GM12878 (cell line): Measurements from ENCODE around the gene FAR2. TPM values are rescaled to one million over a fixed set of nuclear protein-coding genes. Genes with fewer than 3 reads are reported as not detected.

Source experiments
- ATAC-seq: fragments of 200-7000 bp; cut with Tn5 transposase; 3 replicates; pipeline ENCODE4 v1.9.1; 2020; ENCODE audit warnings: mild to moderate bottlenecking, moderate library complexity
- BruUV-seq: library from RNA; stranded (reverse); fragments of 400-500 nt; replicated peaks from 2 replicates; lab custom pipeline; 2021; lab: Mats Ljungman, UMichigan
- CTCF ChIA-PET: fragments of 300-600 bp; sonication (Branson Sonifier 250); formaldehyde crosslinking; extraction: SDS; loops from one replicate; lab custom pipeline; 2021; ENCODE audit warnings: inconsistent platforms; lab: Yijun Ruan, JAX
- POLR2A ChIA-PET: fragments of 350-600 bp; formaldehyde crosslinking; extraction: SDS; loops from one replicate; lab custom pipeline; 2021; ENCODE audit warnings: inconsistent platforms; lab: Charles Lee
- RAD21 ChIA-PET: fragments of 300-600 bp; sonication (Branson Sonifier 250); formaldehyde crosslinking; loops from one replicate; lab custom pipeline; 2023; ENCODE audit warnings: antibody characterized with exemption; ENCODE audit not compliant: unreplicated experiment; lab: Charles Lee
- SMC1A ChIA-PET: fragments of 300-600 bp; sonication (Branson Sonifier 250); formaldehyde crosslinking; loops from one replicate; lab custom pipeline; 2023; ENCODE audit not compliant: unreplicated experiment, uncharacterized antibody; lab: Charles Lee
- DNase-seq: peaks from one replicate; pipeline ENCODE4 v3.0.0-alpha.2; 2011; ENCODE audit warnings: low read depth, low spot score
- FAIRE-seq: peaks from 3 replicates; lab custom pipeline; 2011; peaks lifted over from hg19 to GRCh38; lab: Jason Lieb, UNC
- H2AFZ ChIP-seq: 2 replicates; pipeline ENCODE4 v1.6.0; 2011; ENCODE audit warnings: low read depth, low read length, control low read depth; ENCODE audit not compliant: control insufficient read depth
- H3K27ac ChIP-seq: 2 replicates; pipeline ENCODE4 v1.5.1; 2011; ENCODE audit warnings: control low read depth; ENCODE audit not compliant: control insufficient read depth, insufficient read depth
- H3K27me3 ChIP-seq, 2 experiments: replicated peaks in 1 of 2; 2 replicates each; pipeline versions ENCODE4 v1.6.0 to v1.6.1; 2011; ENCODE audit warnings: low read length in 1 of 2; ENCODE audit not compliant: control insufficient read depth in 2 of 2, insufficient read depth in 2 of 2
- H3K36me3 ChIP-seq, 2 experiments: 2 replicates each; pipeline ENCODE4 v1.5.1; 2011; ENCODE audit warnings: low read length in 1 of 2; ENCODE audit not compliant: control insufficient read depth in 2 of 2, insufficient read depth in 2 of 2
- H3K4me1 ChIP-seq: 2 replicates; pipeline ENCODE4 v1.6.1; 2011; ENCODE audit warnings: mild to moderate bottlenecking, low read length, moderate library complexity, mixed read lengths; ENCODE audit not compliant: control insufficient read depth, insufficient read depth
- H3K4me2 ChIP-seq: 2 replicates; pipeline ENCODE4 v1.6.0; 2011; ENCODE audit warnings: control low read depth; ENCODE audit not compliant: control insufficient read depth, insufficient read depth
- H3K4me3 ChIP-seq: fragments of 200-600 bp; sonication (generic); 2 replicates; pipeline ENCODE4 v1.5.1; 2016
- H3K79me2 ChIP-seq: 2 replicates; pipeline ENCODE4 v1.6.0; 2011; ENCODE audit warnings: low read length; ENCODE audit not compliant: control insufficient read depth, insufficient read depth
- H3K9ac ChIP-seq: 2 replicates; pipeline ENCODE4 v1.8.0; 2011; ENCODE audit warnings: low read length, control low read depth, mixed read lengths; ENCODE audit not compliant: control insufficient read depth, insufficient read depth
- H3K9me3 ChIP-seq: replicated peaks from 3 replicates; pipeline ENCODE4 v1.5.1; 2011; ENCODE audit warnings: mild to moderate bottlenecking, low read length; ENCODE audit not compliant: control insufficient read depth, insufficient read depth
- H4K20me1 ChIP-seq: 2 replicates; pipeline ENCODE4 v1.6.0; 2011; ENCODE audit not compliant: control insufficient read depth, insufficient read depth
- CREM ChIP-seq: IDR thresholded peaks from 2 replicates; pipeline ENCODE4 v1.6.1; 2014; ENCODE audit warnings: antibody characterized with exemption, low read depth
- EP300 ChIP-seq, 2 experiments: fragments of 150-350 bp in 1 of 2; IDR thresholded peaks; 2 replicates each; pipeline ENCODE4 v1.6.1; 2011 to 2012; ENCODE audit warnings: low read depth in 2 of 2, low read length in 2 of 2, borderline replicate concordance in 1 of 2, improper control_type of control experiment in 1 of 2, inconsistent platforms in 1 of 2; ENCODE audit not compliant: control insufficient read depth in 1 of 2
- HCFC1 ChIP-seq: fragments of 150-350 bp; IDR thresholded peaks from 2 replicates; pipeline ENCODE4 v1.6.1; 2014; ENCODE audit warnings: low read length
- KDM1A ChIP-seq: fragments of 200-600 bp; sonication (generic); IDR thresholded peaks from 2 replicates; pipeline ENCODE4 v1.6.1; 2016; ENCODE audit warnings: borderline replicate concordance
- MXI1 ChIP-seq: fragments of 150-350 bp; IDR thresholded peaks from 2 replicates; pipeline ENCODE4 v1.6.1; 2011; ENCODE audit warnings: low read depth, mild to moderate bottlenecking, inconsistent platforms, low read length, improper control_type of control experiment
- NRF1 ChIP-seq: conservative IDR thresholded peaks from 2 replicates; pipeline ENCODE4 v1.6.1; 2011; ENCODE audit warnings: mild to moderate bottlenecking, low read depth, low read length, improper control_type of control experiment
- PAX5 ChIP-seq: IDR thresholded peaks from 2 replicates; pipeline ENCODE4 v1.6.1; 2011; ENCODE audit warnings: low read depth, low read length, borderline replicate concordance
- POLR2AphosphoS5 ChIP-seq: IDR thresholded peaks from 2 replicates; pipeline ENCODE4 v1.6.1; 2011; ENCODE audit warnings: mild to moderate bottlenecking, low read length, inconsistent platforms
- RBBP5 ChIP-seq: fragments of 200-600 bp; sonication (generic); conservative IDR thresholded peaks from 2 replicates; pipeline ENCODE4 v1.6.1; 2016
- TAF1 ChIP-seq: IDR thresholded peaks from 2 replicates; pipeline ENCODE4 v1.6.1; 2011; ENCODE audit warnings: mild to moderate bottlenecking, low read depth, low read length, borderline replicate concordance
- TBL1XR1 ChIP-seq: IDR thresholded peaks from 2 replicates; pipeline ENCODE4 v1.6.1; 2012; ENCODE audit warnings: low read depth, low read length, improper control_type of control experiment
- WGBS: methylation state at CpG from one replicate; pipeline ENCODE4 v1.1.6; 2016; ENCODE audit warnings: low lambda C conversion rate; ENCODE audit not compliant: insufficient replicate concordance, insufficient coverage; ENCODE audit errors: missing lambda C conversion rate; 5-methylcytosine and 5-hydroxymethylcytosine counted together
- in situ Hi-C: fragments of 300-500 bp; cut with MboI; formaldehyde crosslinking; loops from 9 replicates; pipeline ENCODE4 v1.14.3; 2018; ENCODE audit warnings: mixed read lengths
- intact Hi-C: fragments of 100-400 bp; cut with micrococcal nuclease; formaldehyde crosslinking; loops from one replicate; pipeline ENCODE4 v1.14.2; 2022; ENCODE audit not compliant: unreplicated experiment
- polyA plus RNA-seq, 11 experiments: library from polyadenylated mRNA; depleted of rRNA in 4 of 11; unstranded in 6 of 11; stranded (reverse) in 5 of 11; fragments of >200 nt; fragmentation: Nextera tagmentation in 4 of 11; fragmentation: Illumina TruSeq in 1 of 11; extraction: Ambion mirVana in 4 of 11; extraction: Trizol in 1 of 11; gene quantifications; 1 replicate in 1 of 11; 2 replicates in 10 of 11; pipeline versions ENCODE4 v1.2.1 to v1.2.3, GENCODE V29; 2011 to 2016; ENCODE audit warnings: inconsistent platforms in 2 of 11, missing spikeins in 2 of 11, low read depth in 1 of 11
- total RNA-seq, 4 experiments: library from RNA; depleted of rRNA in 3 of 4; stranded (reverse); fragments of >200 nt in 3 of 4; fragmentation: Illumina TruSeq in 1 of 4; extraction: Trizol in 1 of 4; gene quantifications; 2 replicates each; pipeline versions ENCODE4 v1.2.1 to v1.2.3, GENCODE V29; 2013 to 2021
- TF ChIP-seq, protein P1 (sequence below): IDR thresholded peaks from 2 replicates; pipeline ENCODE4 v1.6.1; 2011; ENCODE audit warnings: low read depth, mild to moderate bottlenecking, low read length, moderate library complexity, borderline replicate concordance; ENCODE audit errors: extremely low read depth
- TF ChIP-seq, protein P2 (sequence below): fragments of 450-650 bp; IDR thresholded peaks from 2 replicates; pipeline ENCODE4 v1.6.1; 2018; ENCODE audit warnings: borderline replicate concordance, mild to moderate bottlenecking; ENCODE audit not compliant: partially characterized antibody
- TF ChIP-seq, protein P3 (sequence below): IDR thresholded peaks from 2 replicates; pipeline ENCODE4 v1.6.1; 2011; ENCODE audit warnings: borderline replicate concordance, low read depth, mild to moderate bottlenecking, moderate library complexity, low read length; ENCODE audit not compliant: insufficient read depth, poor library complexity, severe bottlenecking

Gene FAR2
- total and polyA plus RNA-seq, 10 of the 15 experiments (the other 5 are each of a cell fraction or from before 2014, with no cell fraction given): 0.50 to 1.1 (median 0.65) TPM

GRCh38 chr12:29287622-29288021 is 138.5 kb downstream of the FAR2 start:
- in situ Hi-C loops (no loop called here), intact Hi-C loops (no loop called here)
- no peak for TF ChIP-seq KDM1A
- no peak for TF ChIP-seq MXI1
- no peak for TF ChIP-seq NRF1
- TF ChIP-seq, protein P1, sequence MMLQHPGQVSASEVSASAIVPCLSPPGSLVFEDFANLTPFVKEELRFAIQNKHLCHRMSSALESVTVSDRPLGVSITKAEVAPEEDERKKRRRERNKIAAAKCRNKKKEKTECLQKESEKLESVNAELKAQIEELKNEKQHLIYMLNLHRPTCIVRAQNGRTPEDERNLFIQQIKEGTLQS: no peak
- TF ChIP-seq, protein P2, sequence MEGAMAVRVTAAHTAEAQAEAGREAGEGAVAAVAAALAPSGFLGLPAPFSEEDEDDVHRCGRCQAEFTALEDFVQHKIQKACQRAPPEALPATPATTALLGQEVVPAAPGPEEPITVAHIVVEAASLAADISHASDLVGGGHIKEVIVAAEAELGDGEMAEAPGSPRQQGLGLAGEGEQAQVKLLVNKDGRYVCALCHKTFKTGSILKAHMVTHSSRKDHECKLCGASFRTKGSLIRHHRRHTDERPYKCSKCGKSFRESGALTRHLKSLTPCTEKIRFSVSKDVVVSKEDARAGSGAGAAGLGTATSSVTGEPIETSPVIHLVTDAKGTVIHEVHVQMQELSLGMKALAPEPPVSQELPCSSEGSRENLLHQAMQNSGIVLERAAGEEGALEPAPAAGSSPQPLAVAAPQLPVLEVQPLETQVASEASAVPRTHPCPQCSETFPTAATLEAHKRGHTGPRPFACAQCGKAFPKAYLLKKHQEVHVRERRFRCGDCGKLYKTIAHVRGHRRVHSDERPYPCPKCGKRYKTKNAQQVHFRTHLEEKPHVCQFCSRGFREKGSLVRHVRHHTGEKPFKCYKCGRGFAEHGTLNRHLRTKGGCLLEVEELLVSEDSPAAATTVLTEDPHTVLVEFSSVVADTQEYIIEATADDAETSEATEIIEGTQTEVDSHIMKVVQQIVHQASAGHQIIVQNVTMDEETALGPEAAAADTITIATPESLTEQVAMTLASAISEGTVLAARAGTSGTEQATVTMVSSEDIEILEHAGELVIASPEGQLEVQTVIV: no peak
- TF ChIP-seq PAX5: no peak
- no peak for TF ChIP-seq CREM
- TF ChIP-seq HCFC1: no peak
- no peak for TF ChIP-seq TBL1XR1
- no peak for TF ChIP-seq RBBP5
- TF ChIP-seq TAF1: no peak
- TF ChIP-seq, protein P3, sequence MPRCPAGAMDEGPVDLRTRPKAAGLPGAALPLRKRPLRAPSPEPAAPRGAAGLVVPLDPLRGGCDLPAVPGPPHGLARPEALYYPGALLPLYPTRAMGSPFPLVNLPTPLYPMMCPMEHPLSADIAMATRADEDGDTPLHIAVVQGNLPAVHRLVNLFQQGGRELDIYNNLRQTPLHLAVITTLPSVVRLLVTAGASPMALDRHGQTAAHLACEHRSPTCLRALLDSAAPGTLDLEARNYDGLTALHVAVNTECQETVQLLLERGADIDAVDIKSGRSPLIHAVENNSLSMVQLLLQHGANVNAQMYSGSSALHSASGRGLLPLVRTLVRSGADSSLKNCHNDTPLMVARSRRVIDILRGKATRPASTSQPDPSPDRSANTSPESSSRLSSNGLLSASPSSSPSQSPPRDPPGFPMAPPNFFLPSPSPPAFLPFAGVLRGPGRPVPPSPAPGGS: no peak
- no peak for TF ChIP-seq POLR2AphosphoS5
- TF ChIP-seq EP300 (IDR thresholded peaks at IDR 0.05; ENCODE audit: borderline replicate concordance in 1 of 2, control insufficient read depth in 1 of 2, low read depth in 2 of 2, low read length in 2 of 2): no peak
- ATAC-seq (no peak), DNase-seq (no peak), FAIRE-seq (no peak)
- ChIA-PET POLR2A (no interaction called here), CTCF (no interaction called here), RAD21 (no interaction called here), SMC1A (no interaction called here)
- Histone ChIP-seq H3K4me2 (no peak overlapping the region), H3K79me2 (no peaks in the 10 kb centered on the region), H3K9ac (no peak overlapping the region), H3K36me3 (no peaks in the 10 kb centered on the region), H3K27ac (no peak overlapping the region), H3K4me3 (no peak overlapping the region), H4K20me1 (no peaks in the 10 kb centered on the region), H3K9me3 (no peaks in the 10 kb centered on the region), H3K4me1 (no peaks in the 10 kb centered on the region), H2AFZ (no peak overlapping the region), H3K27me3 (no peaks in the 10 kb centered on the region)
- WGBS: 0% methylated on average over 1 of the region's 1 CpG
- BruUV-seq: no TSS peak
